K562 (cell line): ENCODE measurements around the gene OR2B2. TPM values are rescaled to one million over a fixed set of nuclear protein-coding genes. Genes with fewer than 3 reads are reported as not detected.

Experiments
- ADNP ChIP-seq: fragments of 200-800 bp; sonication (Bioruptor generic); IDR thresholded peaks from 2 replicates; pipeline ENCODE4 v1.6.1; 2016; ENCODE audit warnings: missing genetic modification characterization, missing compliant biosample characterization
- ATF1 ChIP-seq, 2 experiments: fragments of 450-650 bp in 1 of 2; IDR thresholded peaks; 2 replicates each; pipeline ENCODE4 v1.6.1; 2016; ENCODE audit warnings: missing compliant biosample characterization in 1 of 2, missing genetic modification characterization in 1 of 2
- CAMTA2 ChIP-seq: fragments of 250-450 bp; sonication (Bioruptor Pico); conservative IDR thresholded peaks from 2 replicates; pipeline ENCODE4 v1.5.1; 2022
- CBX1 ChIP-seq: sonication (generic); IDR thresholded peaks from 2 replicates; pipeline ENCODE4 v1.6.1; 2016; ENCODE audit warnings: antibody characterized with exemption, low read depth, mild to moderate bottlenecking
- CUX1 ChIP-seq: fragments of 200-800 bp; sonication (Bioruptor generic); IDR thresholded peaks from 2 replicates; pipeline ENCODE4 v1.6.1; 2016; ENCODE audit warnings: missing genetic modification characterization, missing compliant biosample characterization
- FIP1L1 ChIP-seq: fragments of 200-400 bp; formaldehyde crosslinking; IDR thresholded peaks from 2 replicates; pipeline ENCODE4 v1.6.1; 2018; ENCODE audit warnings: mild to moderate bottlenecking, low read depth, low read length; ENCODE audit not compliant: poor library complexity, severe bottlenecking
- FOS ChIP-seq: IDR thresholded peaks from 3 replicates; pipeline ENCODE4 v1.6.1; 2011; ENCODE audit not compliant: insufficient read length; ENCODE audit errors: extremely low read depth
- FOXJ2 ChIP-seq: fragments of 200-800 bp; sonication (Bioruptor generic); IDR thresholded peaks from 2 replicates; pipeline ENCODE4 v1.6.1; 2016; ENCODE audit warnings: missing genetic modification characterization, missing compliant biosample characterization
- GABPB1 ChIP-seq: sonication (generic); formaldehyde crosslinking; IDR thresholded peaks from 2 replicates; pipeline ENCODE4 v1.8.0; 2022; ENCODE audit warnings: mild to moderate bottlenecking, missing genetic modification reagents
- HNRNPK ChIP-seq: fragments of 200-400 bp; formaldehyde crosslinking; IDR thresholded peaks from one replicate; pipeline ENCODE4 v1.6.1; 2018; ENCODE audit warnings: mild to moderate bottlenecking, low read depth, low read length; ENCODE audit not compliant: poor library complexity, severe bottlenecking
- LARP7 ChIP-seq: fragments of 450-650 bp; IDR thresholded peaks from 2 replicates; pipeline ENCODE4 v1.6.1; 2016
- NEUROD1 ChIP-seq: fragments of 150-350 bp; IDR thresholded peaks from 2 replicates; pipeline ENCODE4 v1.6.1; 2014; ENCODE audit warnings: borderline replicate concordance, low read length, low read depth; ENCODE audit not compliant: partially characterized antibody
- POLR2B ChIP-seq: fragments of 450-650 bp; IDR thresholded peaks from 2 replicates; pipeline ENCODE4 v1.6.1; 2018; ENCODE audit warnings: low read depth; ENCODE audit not compliant: partially characterized antibody
- SRSF1 ChIP-seq: fragments of 200-400 bp; formaldehyde crosslinking; IDR thresholded peaks from 2 replicates; pipeline ENCODE4 v1.6.1; 2017; ENCODE audit warnings: mild to moderate bottlenecking, low read depth, low read length, moderate library complexity
- XRCC5 ChIP-seq: fragments of 200-400 bp; formaldehyde crosslinking; IDR thresholded peaks from 2 replicates; pipeline ENCODE4 v1.6.1; 2017; ENCODE audit warnings: low read depth, mild to moderate bottlenecking, low read length
- ZBED1 ChIP-seq: IDR thresholded peaks from 2 replicates; pipeline ENCODE4 v1.6.1; 2014
- ZNF24 ChIP-seq: fragments of 450-650 bp; IDR thresholded peaks from 2 replicates; pipeline ENCODE4 v1.6.1; 2016
- ZNF384 ChIP-seq: IDR thresholded peaks from 2 replicates; pipeline ENCODE4 v1.6.1; 2012; ENCODE audit warnings: low read depth, low read length, improper control_type of control experiment
- ZNF561 ChIP-seq: fragments of 450-650 bp; formaldehyde crosslinking; conservative IDR thresholded peaks from 2 replicates; pipeline ENCODE4 v1.4.0; 2020; ENCODE audit warnings: mild to moderate bottlenecking, moderate library complexity
- polyA plus RNA-seq, 8 experiments: library from polyadenylated mRNA; depleted of rRNA in 4 of 8; stranded (reverse) in 5 of 8; unstranded in 3 of 8; fragments of >200 nt; fragmentation: Nextera tagmentation in 2 of 8; fragmentation: Illumina TruSeq in 1 of 8; extraction: Ambion mirVana in 2 of 8; extraction: Trizol in 1 of 8; gene quantifications; 2 replicates each; pipeline versions ENCODE4 v1.2.1 to v1.2.3, GENCODE V29; 2011 to 2014; ENCODE audit warnings: inconsistent platforms in 1 of 8, missing spikeins in 1 of 8
- total RNA-seq, 7 experiments: library from RNA; depleted of rRNA in 6 of 7; stranded (reverse); fragments of >200 nt in 6 of 7; fragmentation: Illumina TruSeq in 2 of 7; extraction: Trizol in 2 of 7; gene quantifications; 2 replicates each; pipeline versions ENCODE4 v1.2.1 to v1.2.3, GENCODE V29; 2011 to 2021; ENCODE audit warnings: low replicate concordance in 1 of 7
- TF ChIP-seq, protein P1 (sequence below), 2 experiments: fragments of 450-650 bp in 1 of 2; sonication (generic) in 1 of 2; formaldehyde crosslinking; conservative IDR thresholded peaks; 2 replicates each; pipeline versions ENCODE4 v1.4.0 to v1.8.1; 2020 to 2022; ENCODE audit warnings: mild to moderate bottlenecking in 1 of 2, missing genetic modification reagents in 1 of 2
- TF ChIP-seq, protein P2 (sequence below): fragments of 450-650 bp; IDR thresholded peaks from 2 replicates; pipeline ENCODE4 v1.6.1; 2018; ENCODE audit warnings: mild to moderate bottlenecking, low read depth; ENCODE audit not compliant: partially characterized antibody

Gene OR2B2
- total and polyA plus RNA-seq, 9 of the 15 experiments (the other 6 are each of a cell fraction or from before 2014, with no cell fraction given): 0.24 TPM; not detected in 8

DNA sequence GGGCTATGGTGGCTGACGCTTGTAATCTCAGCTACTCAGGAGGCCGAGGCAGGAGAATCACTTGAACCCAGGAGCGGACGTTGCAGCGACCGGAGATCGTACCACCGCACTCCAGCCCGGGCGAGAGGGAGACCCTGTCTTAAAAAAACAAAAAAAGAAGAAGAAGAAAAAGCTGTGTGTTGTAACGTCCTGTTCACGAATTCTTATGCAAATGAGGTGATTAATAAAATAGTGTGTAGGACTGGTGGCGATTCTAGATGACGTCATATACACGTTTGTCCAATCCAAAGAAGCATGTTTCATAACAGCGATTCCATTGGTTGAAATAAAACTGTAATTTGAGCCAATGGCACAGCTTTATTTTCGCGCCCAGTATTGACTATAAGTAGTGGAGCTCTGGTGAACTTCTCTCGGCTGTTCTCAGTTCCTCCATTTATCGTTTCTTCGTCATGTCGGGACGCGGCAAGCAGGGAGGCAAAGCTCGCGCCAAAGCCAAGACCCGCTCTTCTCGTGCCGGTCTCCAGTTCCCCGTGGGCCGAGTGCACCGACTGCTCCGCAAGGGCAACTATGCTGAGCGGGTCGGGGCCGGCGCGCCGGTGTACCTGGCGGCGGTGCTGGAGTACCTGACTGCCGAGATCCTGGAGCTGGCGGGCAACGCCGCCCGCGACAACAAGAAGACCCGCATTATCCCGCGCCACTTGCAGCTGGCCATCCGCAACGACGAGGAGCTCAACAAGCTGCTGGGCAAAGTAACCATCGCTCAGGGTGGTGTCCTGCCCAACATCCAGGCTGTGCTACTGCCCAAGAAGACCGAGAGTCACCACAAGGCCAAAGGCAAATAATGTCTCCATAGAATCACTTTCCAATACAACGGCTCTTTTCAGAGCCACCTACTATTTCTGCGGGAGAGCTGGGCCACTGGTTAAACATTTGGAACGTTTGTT lies 47.0 kb downstream of the OR2B2 start (continued):
- TF ChIP-seq POLR2B (peak; percentile 84), SRSF1 (no peak), ZNF561 (CRISPR knock-in tag) (no peak), HNRNPK (no peak), FIP1L1 (peak; percentile 99), CBX1 (no peak), XRCC5 (peak; percentile 17; the same call in 1 of the 2 replicates), LARP7 (no peak), CUX1 (no peak), NEUROD1 (peak; percentile 44), ADNP (tag) (no peak), CAMTA2 (no peak), GABPB1 (CRISPR knock-in tag) (peak; percentile 42; the same call in 1 of the 2 replicates), FOXJ2 (tag) (0 out of 2 replicates have a peak, but pooled peaks have one; percentile 13), FOS (peak; percentile 58), ZNF384 (no peak; the same call in 1 of the 2 replicates), ZNF24 (no peak), ATF1 (CRISPR knock-in tag; IDR thresholded peaks at IDR 0.05) (no peak), ATF1 (tag; IDR thresholded peaks at IDR 0.05) (peak; percentile 96), ZBED1 (peak; percentile 89)
- TF ChIP-seq, protein P1, sequence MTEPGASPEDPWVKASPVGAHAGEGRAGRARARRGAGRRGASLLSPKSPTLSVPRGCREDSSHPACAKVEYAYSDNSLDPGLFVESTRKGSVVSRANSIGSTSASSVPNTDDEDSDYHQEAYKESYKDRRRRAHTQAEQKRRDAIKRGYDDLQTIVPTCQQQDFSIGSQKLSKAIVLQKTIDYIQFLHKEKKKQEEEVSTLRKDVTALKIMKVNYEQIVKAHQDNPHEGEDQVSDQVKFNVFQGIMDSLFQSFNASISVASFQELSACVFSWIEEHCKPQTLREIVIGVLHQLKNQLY (CRISPR knock-in tag; conservative IDR thresholded peaks at IDR 0.05): no peak
- TF ChIP-seq, protein P2, sequence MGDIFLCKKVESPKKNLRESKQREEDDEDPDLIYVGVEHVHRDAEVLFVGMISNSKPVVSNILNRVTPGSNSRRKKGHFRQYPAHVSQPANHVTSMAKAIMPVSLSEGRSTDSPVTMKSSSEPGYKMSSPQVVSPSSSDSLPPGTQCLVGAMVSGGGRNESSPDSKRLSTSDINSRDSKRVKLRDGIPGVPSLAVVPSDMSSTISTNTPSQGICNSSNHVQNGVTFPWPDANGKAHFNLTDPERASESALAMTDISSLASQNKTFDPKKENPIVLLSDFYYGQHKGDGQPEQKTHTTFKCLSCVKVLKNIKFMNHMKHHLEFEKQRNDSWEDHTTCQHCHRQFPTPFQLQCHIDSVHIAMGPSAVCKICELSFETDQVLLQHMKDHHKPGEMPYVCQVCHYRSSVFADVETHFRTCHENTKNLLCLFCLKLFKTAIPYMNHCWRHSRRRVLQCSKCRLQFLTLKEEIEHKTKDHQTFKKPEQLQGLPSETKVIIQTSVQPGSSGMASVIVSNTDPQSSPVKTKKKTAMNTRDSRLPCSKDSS: no peak
